ENCODE data around the gene HECTD3.
"Not testable (repeated sequence)": the region's sequence is repeated elsewhere in the genome, so short reads cannot be mapped to it uniquely, and the experiment has no call there.

The HECTD3 gene

GRCh38 chr1:45007311-45007710 is 3.8 kb downstream of the HECTD3 start:
- Mint-ChIP-seq H3K9me3 (no peaks in the 10 kb centered on the region), H3K36me3 (peaks cover 65% of the 10 kb centered on the region), H3K4me1 (peaks cover 35% of the 10 kb centered on the region), H3K4me3 (no peak overlapping the region), H3K27ac (peak overlapping the region; percentile 30)
- no peak for DNase-seq (ENCODE audit: low spot score in 2 of 2)
- no peak for ATAC-seq

DNA sequence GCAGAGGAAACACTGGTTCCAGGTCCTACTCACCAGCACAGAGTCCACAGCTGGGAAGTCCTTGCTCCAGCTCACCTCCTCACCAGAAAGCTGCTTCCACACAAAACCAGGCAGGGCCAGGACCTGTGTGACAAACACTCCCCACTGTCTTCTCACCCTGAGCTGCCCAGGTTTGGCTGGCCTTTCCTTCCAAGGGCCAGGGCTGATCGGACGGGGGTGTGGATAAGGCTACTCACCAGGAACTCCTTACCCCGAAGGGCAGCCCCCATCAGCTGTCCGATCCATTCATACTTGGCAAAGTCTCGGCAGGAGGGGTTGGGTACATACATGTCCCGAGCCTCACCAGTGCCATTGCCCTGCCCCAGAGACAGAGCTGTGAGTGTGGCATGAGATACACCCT is 5.4 kb downstream of the HECTD3 start:
- Mint-ChIP-seq H3K4me3 (no peak overlapping the region), H3K9me3 (no peaks in the 10 kb centered on the region), H3K36me3 (peaks cover 61% of the 10 kb centered on the region), H3K4me1 (peaks cover 31% of the 10 kb centered on the region), H3K27ac (peak overlapping the region; percentile 1)
- no peak for ATAC-seq
- no peak for DNase-seq (ENCODE audit: low spot score in 2 of 2)

DNA sequence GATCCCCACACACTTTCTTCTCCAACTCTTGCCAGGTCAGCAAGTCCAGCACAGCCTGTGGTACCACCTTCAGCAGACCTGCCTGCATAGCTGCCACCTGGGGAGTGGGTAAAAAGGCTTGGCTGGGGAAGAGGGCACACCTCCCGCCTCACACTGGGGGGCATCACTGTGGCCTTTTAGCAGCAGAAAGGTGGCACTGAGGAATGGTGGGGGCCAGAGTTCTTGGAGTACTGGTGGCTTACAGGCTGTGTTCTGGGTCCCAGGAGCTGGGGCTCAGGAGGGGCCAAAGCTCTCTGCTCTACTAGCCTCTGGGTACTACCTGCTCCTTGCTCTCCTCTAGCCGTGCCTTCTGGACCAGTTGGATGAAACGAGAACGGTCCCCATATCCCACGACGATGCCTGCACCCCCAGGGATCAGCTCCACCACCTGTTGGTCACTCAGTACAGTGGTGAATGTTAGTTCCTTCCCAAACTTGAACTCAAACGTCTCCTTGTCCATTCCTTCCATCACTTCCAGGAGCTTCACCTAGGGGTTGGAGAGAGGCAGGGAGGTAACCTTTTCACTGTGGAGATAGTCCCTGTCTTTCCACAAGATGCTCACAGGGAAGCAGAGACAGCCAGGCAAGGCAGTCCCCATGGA is 6.7 kb downstream of the HECTD3 start:
- Mint-ChIP-seq H3K4me1 (peaks cover 24% of the 10 kb centered on the region), H3K27ac (peak overlapping the region; percentile 0), H3K36me3 (peaks cover 61% of the 10 kb centered on the region), H3K4me3 (no peak overlapping the region), H3K9me3 (no peaks in the 10 kb centered on the region)
- no peak for DNase-seq (ENCODE audit: low spot score in 2 of 2)
- no peak for ATAC-seq

GRCh38 chr1:45003741-45004140 is 7.4 kb downstream of the HECTD3 start:
- no peaks in the 10 kb centered on the region for H3K9me3 Mint-ChIP-seq

DNA sequence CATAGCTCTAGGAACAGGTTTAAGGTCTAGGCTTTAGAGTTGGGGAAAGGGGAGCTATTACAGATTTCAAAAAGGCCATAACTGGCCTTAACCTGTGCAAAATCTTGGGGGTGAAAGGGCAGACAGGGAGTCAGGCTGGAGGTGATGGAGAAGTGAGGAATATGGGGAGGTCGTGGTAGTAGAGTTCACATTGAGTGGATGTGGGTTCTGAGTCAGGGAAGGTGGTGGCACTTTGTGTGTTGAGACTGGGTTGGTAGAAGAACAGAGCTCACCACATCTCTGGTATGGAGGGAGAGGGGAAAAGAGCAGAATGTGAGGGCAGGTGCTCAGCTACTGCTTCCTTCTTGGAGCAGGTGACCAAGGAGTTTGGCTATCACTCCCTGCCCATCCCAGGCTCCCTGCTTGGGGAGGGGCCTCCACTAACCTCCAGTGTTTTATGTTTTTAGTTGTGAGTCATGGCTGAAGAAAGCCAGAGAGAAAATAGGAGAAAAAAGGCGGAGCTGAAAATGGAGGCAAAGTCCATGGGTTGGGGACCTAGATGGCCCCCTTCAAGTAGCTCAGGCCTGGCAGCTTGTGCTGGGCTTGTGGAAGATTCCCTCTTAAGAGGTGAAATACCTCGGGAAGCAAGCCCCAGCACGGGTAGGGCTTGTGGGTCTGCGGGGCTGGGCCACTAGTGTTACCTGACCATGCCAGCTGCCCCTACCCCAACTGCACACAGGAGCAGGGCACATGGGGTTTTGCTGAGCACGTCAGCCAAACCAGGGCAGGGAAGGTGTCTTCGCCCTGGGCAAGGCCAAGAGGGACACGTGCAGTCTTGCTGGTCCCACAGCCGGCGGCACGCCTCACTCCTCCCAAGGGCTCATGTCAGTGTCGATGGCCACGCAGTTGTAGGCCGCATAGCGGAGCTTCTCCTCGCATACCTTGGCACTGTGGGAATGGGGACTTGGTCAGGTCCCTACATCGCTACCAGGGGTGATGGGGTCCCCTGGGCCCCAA is 8.2 kb downstream of the HECTD3 start:
- peaks cover 53% of the 10 kb centered on the region for H3K36me3 Mint-ChIP-seq
- H3K27ac Mint-ChIP-seq, result peak overlapping the region; percentile 58
- H3K9me3 Mint-ChIP-seq, result no peaks in the 10 kb centered on the region
- H3K4me1 Mint-ChIP-seq, result peaks cover 15% of the 10 kb centered on the region
- H3K4me3 Mint-ChIP-seq, result no peak overlapping the region
- no peak for DNase-seq (ENCODE audit: low spot score in 2 of 2)
- no peak for ATAC-seq

More at GRCh38 chr1:45003741-45004140, 7.4 kb downstream of the HECTD3 start:
- ATAC-seq, result no peak
- Mint-ChIP-seq H3K27ac (peak overlapping the region; percentile 48), H3K36me3 (peaks cover 56% of the 10 kb centered on the region), H3K4me1 (peaks cover 17% of the 10 kb centered on the region), H3K4me3 (no peak overlapping the region)
- DNase-seq (ENCODE audit: low spot score in 2 of 2), result no peak

DNA sequence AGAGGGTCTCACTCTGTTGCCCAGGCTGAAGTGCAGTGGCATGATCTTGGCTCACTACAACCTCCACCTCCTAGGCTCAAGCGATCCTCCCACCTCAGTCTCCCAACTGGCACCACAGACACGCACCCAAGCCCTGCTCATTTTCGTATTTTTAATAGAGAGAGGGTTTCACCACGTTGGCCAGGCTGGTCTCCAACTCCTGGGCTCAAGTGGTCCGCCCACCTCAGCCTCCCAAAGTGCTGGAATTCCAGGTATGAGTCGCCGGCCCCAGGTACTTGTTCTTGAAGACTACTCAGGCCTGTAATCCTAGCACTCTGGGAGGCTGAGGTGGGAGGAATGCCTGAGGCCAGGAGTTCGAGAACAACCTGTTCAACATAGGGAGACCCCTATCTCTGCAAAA is 9.5 kb downstream of the HECTD3 start:
- not testable (repeated sequence) for H3K4me1 Mint-ChIP-seq; H3K9me3 Mint-ChIP-seq; H3K4me3 Mint-ChIP-seq; ATAC-seq; DNase-seq (ENCODE audit: low spot score in 2 of 2)
- Mint-ChIP-seq H3K27ac (peak overlapping the region; percentile 80), H3K36me3 (peaks cover 43% of the 10 kb centered on the region)

DNA sequence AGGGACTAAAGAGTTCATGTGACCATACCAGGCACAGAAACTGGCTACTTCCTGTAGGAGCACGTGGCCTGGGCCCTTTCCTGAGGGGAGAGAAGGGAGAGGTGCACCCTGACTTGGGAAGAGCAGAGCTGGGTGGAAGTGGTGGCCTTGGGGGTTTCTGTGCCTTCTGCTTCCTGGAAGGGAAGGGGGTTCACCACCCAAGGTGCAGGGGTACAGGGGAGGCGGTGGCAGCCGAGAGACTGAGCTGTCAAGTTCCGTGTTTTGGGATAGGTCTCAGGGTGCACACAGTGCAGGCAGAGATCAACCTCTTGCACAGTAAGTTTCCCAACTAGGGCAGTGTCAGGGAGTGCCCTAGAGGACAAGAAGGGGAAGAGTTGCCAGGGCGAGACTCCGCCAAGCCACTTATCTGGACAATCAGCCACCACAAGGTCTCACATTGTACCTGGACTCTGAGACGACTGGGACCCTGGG is 10.1 kb downstream of the HECTD3 start:
- Mint-ChIP-seq H3K27ac (peak overlapping the region; percentile 80), H3K36me3 (peaks cover 38% of the 10 kb centered on the region), H3K9me3 (no peaks in the 10 kb centered on the region), H3K4me1 (peaks cover 10% of the 10 kb centered on the region), H3K4me3 (no peak overlapping the region)
- DNase-seq (ENCODE audit: low spot score in 2 of 2), result no peak
- ATAC-seq, result peak; percentile 37

DNA sequence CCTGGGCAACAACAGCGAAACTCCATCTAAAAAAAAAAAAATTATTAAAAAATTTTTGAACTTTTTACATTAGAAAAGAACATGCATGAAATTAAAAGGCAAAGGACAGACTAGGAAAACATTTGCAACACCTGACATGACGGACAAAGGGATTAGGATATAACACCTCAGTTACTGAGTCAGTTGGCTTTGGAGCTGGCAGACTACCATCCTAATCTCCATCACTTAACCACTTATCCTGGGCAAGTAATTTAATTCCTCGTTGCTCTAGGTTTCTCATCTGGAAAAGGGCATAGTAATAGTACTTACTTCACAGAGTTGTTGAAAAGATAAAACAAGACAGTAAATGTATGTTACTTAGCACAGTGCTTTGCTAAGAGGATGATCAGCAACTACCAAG is 11.9 kb downstream of the HECTD3 start:
- no peak overlapping the region for H3K27ac Mint-ChIP-seq
- ATAC-seq (no peak), DNase-seq (ENCODE audit: low spot score in 2 of 2) (no peak)
- peaks cover 10% of the 10 kb centered on the region for H3K4me1 Mint-ChIP-seq
- no peak overlapping the region for H3K4me3 Mint-ChIP-seq
- H3K36me3 Mint-ChIP-seq, result peaks cover 22% of the 10 kb centered on the region
- no peaks in the 10 kb centered on the region for H3K9me3 Mint-ChIP-seq

DNA sequence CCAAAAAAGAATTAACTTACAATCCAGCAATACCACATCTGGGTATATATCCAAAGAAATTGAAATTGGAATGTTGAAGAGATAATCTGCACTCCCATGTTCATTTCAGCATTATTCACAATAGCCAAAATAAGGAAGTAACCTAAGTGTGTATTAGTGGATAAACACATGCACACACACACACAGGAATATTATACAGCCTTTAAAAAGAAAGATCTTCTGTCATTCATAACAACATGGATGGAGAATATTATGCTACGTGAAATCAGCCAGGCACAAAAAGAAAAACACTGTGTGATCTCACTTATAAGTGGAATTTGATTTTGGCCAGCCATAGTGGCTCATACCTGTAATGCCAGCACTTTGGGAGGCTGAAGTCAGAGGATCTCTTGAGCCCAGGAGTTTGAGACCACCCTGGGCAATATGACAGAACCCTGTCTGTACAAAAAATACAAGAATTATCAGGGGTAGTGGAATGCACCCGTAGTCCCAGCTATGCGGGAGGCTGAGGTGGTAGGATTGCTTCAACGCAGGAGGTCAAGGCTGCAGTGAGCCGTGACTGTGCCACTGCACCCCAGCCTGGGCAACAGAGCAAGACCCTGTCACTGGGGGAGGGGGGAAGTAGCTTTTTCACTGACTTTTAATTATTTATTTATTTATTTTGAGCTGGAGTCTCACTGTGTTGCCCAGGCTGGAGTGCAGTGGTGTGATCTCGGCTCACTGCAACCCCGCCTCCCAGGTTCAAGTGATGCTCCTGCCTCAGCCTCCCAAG is 15.5 kb downstream of the HECTD3 start:
- Mint-ChIP-seq H3K9me3 (no peaks in the 10 kb centered on the region), H3K4me3 (no peak overlapping the region), H3K36me3 (no peaks in the 10 kb centered on the region), H3K27ac (no peak overlapping the region), H3K4me1 (peaks cover 3% of the 10 kb centered on the region)
- ATAC-seq, result no peak
- DNase-seq (ENCODE audit: low spot score in 2 of 2), result no peak

- Mint-ChIP-seq H3K9me3 (no peaks in the 10 kb centered on the region), H3K36me3 (no peaks in the 10 kb centered on the region), H3K4me3 (no peak overlapping the region), H3K4me1 (no peaks in the 10 kb centered on the region), H3K27ac (no peak overlapping the region)
- DNase-seq (ENCODE audit: low spot score in 2 of 2) (no peak), ATAC-seq (no peak)
Observed at GRCh38 chr1:44994309-44994898, 16.7 kb downstream of the HECTD3 start.

- ATAC-seq, result no peak
- H3K9me3 Mint-ChIP-seq, result no peaks in the 10 kb centered on the region
- no peak overlapping the region for H3K27ac Mint-ChIP-seq
- H3K36me3 Mint-ChIP-seq, result peaks cover 9% of the 10 kb centered on the region
- peaks cover 15% of the 10 kb centered on the region for H3K4me1 Mint-ChIP-seq
- DNase-seq (ENCODE audit: low spot score in 2 of 2), result no peak
- no peak overlapping the region for H3K4me3 Mint-ChIP-seq
Observed at GRCh38 chr1:44988531-44989156, 22.5 kb downstream of the HECTD3 start.

DNA sequence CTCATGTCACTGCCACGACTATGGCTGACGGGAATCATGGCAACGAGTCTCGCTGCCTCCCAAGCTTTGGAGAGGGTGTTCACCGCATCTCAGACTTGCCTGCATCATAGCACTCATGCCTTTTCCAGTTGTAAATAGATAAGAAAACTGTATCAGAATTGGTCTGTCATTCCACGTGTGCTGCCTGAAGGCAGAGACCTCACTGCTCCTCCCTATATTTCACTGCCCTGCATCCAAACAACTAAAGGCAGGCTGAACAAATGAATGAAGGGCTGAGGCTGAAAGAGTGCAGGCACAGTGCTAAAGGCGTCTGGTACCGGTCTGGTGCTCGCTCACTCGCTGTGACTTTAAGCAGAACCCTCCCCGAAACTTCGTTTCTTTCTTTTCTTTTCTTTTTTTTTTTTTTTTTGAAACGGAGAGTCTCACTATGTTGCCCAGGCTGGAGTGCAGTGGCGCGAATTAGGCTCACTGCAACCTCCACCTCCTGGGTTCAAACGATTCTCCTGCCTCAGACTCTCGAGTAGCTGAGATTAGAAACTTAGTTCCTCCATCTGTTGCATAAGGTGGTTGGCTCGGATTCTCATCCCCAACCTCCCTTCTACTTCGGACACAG is 25.3 kb downstream of the HECTD3 start:
- no peaks in the 10 kb centered on the region for H3K9me3 Mint-ChIP-seq

DNA sequence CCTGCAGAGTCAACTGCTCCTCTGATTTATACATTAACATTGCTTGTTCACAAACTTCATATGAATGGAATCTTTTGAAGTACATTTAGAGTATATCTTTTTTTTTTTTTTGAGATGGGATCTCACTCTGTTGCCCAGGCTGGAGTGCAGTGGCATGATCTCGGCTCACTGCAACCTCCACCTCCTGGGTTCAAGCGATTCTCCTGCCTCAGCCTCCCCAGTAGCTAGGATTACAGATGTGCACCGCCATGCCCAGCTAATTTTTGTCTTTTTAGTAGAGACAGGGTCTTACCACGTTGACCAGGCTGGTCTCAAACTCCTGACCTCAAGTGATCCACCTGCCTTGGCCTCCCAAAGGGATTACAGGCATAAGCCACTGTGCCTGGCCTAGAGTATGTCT is 33.8 kb downstream of the HECTD3 start:
- H3K36me3 Mint-ChIP-seq, result peaks cover 91% of the 10 kb centered on the region
- H3K27ac Mint-ChIP-seq; DNase-seq (ENCODE audit: low spot score in 2 of 2); H3K4me3 Mint-ChIP-seq; ATAC-seq; H3K4me1 Mint-ChIP-seq; H3K9me3 Mint-ChIP-seq: not testable (repeated sequence)

More for the DNA sequence above, 25.3 kb downstream of the HECTD3 start:
- DNase-seq (ENCODE audit: low spot score in 2 of 2) (no peak), ATAC-seq (no peak)
- H3K4me3 Mint-ChIP-seq, result peak overlapping the region; percentile 98
- peaks cover 15% of the 10 kb centered on the region for H3K4me1 Mint-ChIP-seq
- H3K36me3 Mint-ChIP-seq, result peaks cover 17% of the 10 kb centered on the region
- peak overlapping the region; percentile 94 for H3K27ac Mint-ChIP-seq

DNA sequence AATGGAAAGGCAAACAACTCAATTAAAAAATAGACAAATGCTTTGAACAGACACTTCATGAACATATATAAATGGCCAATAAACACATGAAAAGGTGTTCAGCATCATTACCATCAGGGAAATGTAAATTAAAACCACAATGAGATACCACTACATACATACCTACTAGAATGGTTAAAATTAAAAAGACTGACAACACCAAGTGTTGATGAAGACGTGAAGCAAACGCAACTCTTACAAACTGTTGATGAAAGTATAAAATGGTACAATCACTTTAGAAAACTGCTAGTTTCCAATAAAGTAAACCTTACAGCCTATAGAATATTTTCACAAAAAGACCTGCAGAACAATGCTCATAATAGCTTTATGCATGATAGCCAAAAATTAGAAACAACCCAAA is 34.9 kb downstream of the HECTD3 start:
- H3K9me3 Mint-ChIP-seq, result no peaks in the 10 kb centered on the region
- no peak overlapping the region for H3K4me3 Mint-ChIP-seq
- H3K27ac Mint-ChIP-seq, result no peak overlapping the region
- H3K36me3 Mint-ChIP-seq, result peaks cover 97% of the 10 kb centered on the region
- peaks cover 7% of the 10 kb centered on the region for H3K4me1 Mint-ChIP-seq
- no peak for DNase-seq (ENCODE audit: low spot score in 2 of 2)
- no peak for ATAC-seq
